Heart left ventricle (tissue), 16 donors: ENCODE data around the gene CSH2. TPM values are rescaled to one million over a fixed set of nuclear protein-coding genes. Genes with fewer than 3 reads are reported as not detected.
"Not testable (repeated sequence)": the region's sequence is repeated elsewhere in the genome, so short reads cannot be mapped to it uniquely, and the experiment has no call there.

Source experiments
- ATAC-seq, 4 donors: fragments of 200-7000 bp; cut with Tn5 transposase; one replicate each; pipeline ENCODE4 v1.9.1; 2020 to 2022; ENCODE audit warnings: moderate library complexity in 4 of 4, mild to moderate bottlenecking in 3 of 4, moderate number of reproducible peaks in 1 of 4
- DNase-seq, 5 donors: peaks; one replicate each; pipeline ENCODE4 v3.0.0-alpha.2; 2020
- H3K27ac ChIP-seq, 12 donors: fragments of 200-600 bp; sonication (generic) in 4 of 12; one replicate each; pipeline versions ENCODE4 v1.5.0 to v1.8.0; 2016 to 2022; ENCODE audit warnings: mild to moderate bottlenecking in 2 of 12
- H3K27me3 ChIP-seq, 9 donors: fragments of 200-600 bp; sonication (generic) in 2 of 9; one replicate each; pipeline versions ENCODE4 v1.5.1 to v1.8.0; 2016 to 2022; ENCODE audit warnings: mild to moderate bottlenecking in 3 of 9
- H3K36me3 ChIP-seq, 9 donors: fragments of 200-600 bp; sonication (generic) in 2 of 9; one replicate each; pipeline versions ENCODE4 v1.5.0 to v1.8.0; 2018 to 2022; ENCODE audit warnings: mild to moderate bottlenecking in 2 of 9
- H3K4me1 ChIP-seq, 12 donors: fragments of 200-600 bp; sonication (generic) in 4 of 12; one replicate each; pipeline versions ENCODE4 v1.5.0 to v1.8.0; 2016 to 2022; ENCODE audit warnings: mild to moderate bottlenecking in 3 of 12
- H3K4me3 ChIP-seq, 12 donors: fragments of 200-600 bp; sonication (generic) in 4 of 12; one replicate each; pipeline versions ENCODE4 v1.5.0 to v1.8.0; 2017 to 2022; ENCODE audit warnings: mild to moderate bottlenecking in 9 of 12, moderate library complexity in 4 of 12
- H3K9me3 ChIP-seq, 12 donors: fragments of 200-600 bp; sonication (generic) in 4 of 12; one replicate each; pipeline versions ENCODE4 v1.5.0 to v1.8.0; 2016 to 2022; ENCODE audit warnings: mild to moderate bottlenecking in 1 of 12
- POLR2A ChIP-seq, 2 donors: fragments of 450-650 bp; IDR thresholded peaks; one replicate each; pipeline ENCODE4 v1.6.1; 2017; ENCODE audit warnings: antibody characterized with exemption in 2 of 2, mild to moderate bottlenecking in 2 of 2, moderate library complexity in 2 of 2
- whole genome bisulfite sequencing, 4 donors: extraction: QIAGEN DNeasy Blood & Tissue Kit in 2 of 4; methylation state at CpG; one replicate each; pipeline versions ENCODE4 v1.1.5 to v1.1.7; 2013 to 2018; 5-methylcytosine and 5-hydroxymethylcytosine counted together
- intact Hi-C, 10 donors: fragments of 100-400 bp; cut with DNase I; formaldehyde crosslinking; loops; one replicate each; pipeline versions ENCODE4 v1.11.1 to v1.14.2; 2022
- polyA plus RNA-seq, 2 donors: library from polyadenylated mRNA; stranded (reverse); fragments of 200-250 nt; gene quantifications; one replicate each; pipeline ENCODE4 v1.2.3, GENCODE V29; 2013
- total RNA-seq, 9 donors: library from RNA; depleted of rRNA in 2 of 9; stranded (reverse); fragments of >200 nt in 2 of 9; fragmentation: NEBNext Ultra II Directional in 3 of 9; extraction: Animal tissue kit (Norgen Biotek cat#: 25700) in 3 of 9; gene quantifications; one replicate each; pipeline versions ENCODE4 v1.1.0 to v1.2.4, GENCODE V29; 2016 to 2023
- TF ChIP-seq, protein P1 (sequence below), 12 donors: fragments of 200-600 bp; sonication (generic) in 4 of 12; IDR thresholded peaks; one replicate each; pipeline versions ENCODE4 v1.5.0 to v1.8.0; 2018 to 2022; ENCODE audit warnings: antibody characterized with exemption in 12 of 12, mild to moderate bottlenecking in 5 of 12
- donor health status: ischemic (EF 13 %, LVEDD 7.1; RV severe dilation, severe dysfunction).
- donor health status: healthy with polysubstance abuse.
- donor health status: DM: no; HTN: yes; CAD: no.
- donor health status: DM: no; HTN: no; CAD: no.
- donor health status: ischemic (EF 25% LVEDD 6.9; RV normal size, moderate dysfunction).
- donor health status: ischemic (EF 25% LVEDD 5.7; RV mildly dilated, moderate dysfunction).
- donor health status: healthy.
- donor health status: DM: yes; HTN: yes; CAD: no.
- donor health status: ischemic (EF 35%, LVEDD 5.7; RV mildly dilated, moderate dysfunction).
- donor health status: nonischemic (EF 11% LVEDD 7.7; RV severe dilation, severe dysfunction).
- donor health status: DM: yes; HTN: yes; CAD: no.
- donor health status: PGD.
- donor health status: ischemic (EF 29% LVEDD 5.4; RV normal size, mild dysfunction).
- donor health status: nonischemic (EF 23%, LVEDD 6.1; RV moderate dilation, normal function).

Gene CSH2
- total and polyA plus RNA-seq, 11 donors = not detected

DNA sequence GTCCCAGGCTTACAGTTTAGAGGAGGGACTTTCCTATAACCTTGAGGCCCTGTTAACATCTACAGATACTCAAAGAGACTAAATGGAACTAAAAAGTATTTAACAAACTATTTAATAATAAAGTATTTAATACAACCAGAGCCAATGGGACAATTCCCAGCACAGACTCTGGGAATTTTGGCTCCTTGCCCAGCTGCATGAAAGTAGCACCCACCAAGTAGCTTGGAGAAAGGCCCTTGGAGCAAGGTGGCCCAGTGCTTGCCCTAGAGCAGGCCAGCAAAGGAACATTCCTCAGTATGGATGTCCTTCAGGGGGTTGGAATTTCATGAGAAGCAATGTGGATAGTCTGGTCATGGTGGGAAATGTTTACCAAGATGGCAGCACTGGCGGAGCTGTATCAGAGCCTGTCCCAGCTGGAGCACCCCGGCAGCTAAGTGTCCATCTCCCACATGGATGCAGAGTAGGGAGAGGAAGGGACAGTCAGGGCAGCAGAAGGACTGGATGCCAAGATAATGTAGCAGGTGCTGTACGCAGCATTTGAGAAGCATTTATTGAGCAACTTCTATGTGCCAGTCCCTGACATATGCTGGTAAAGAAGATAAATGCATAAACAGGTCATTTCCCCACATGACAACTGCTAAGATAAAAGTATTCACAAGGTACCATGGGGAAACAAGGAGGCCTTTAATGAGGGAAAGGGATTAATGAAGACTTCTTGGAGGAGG, 25.8 kb downstream of the CSH2 start:
- Histone ChIP-seq H3K27me3 (no peaks in the 10 kb centered on the region), H3K27ac (peak overlapping the region in 1 of 12 donors; percentile 42), H3K4me3 (no peak overlapping the region), H3K9me3 (no peaks in the 10 kb centered on the region), H3K36me3 (no peaks in the 10 kb centered on the region), H3K4me1 (peaks cover 0 to 24% (median 10%) of the 10 kb centered on the region in 12 donors)
- no peak for TF ChIP-seq POLR2A (IDR thresholded peaks at IDR 0.05)
- TF ChIP-seq, protein P1, sequence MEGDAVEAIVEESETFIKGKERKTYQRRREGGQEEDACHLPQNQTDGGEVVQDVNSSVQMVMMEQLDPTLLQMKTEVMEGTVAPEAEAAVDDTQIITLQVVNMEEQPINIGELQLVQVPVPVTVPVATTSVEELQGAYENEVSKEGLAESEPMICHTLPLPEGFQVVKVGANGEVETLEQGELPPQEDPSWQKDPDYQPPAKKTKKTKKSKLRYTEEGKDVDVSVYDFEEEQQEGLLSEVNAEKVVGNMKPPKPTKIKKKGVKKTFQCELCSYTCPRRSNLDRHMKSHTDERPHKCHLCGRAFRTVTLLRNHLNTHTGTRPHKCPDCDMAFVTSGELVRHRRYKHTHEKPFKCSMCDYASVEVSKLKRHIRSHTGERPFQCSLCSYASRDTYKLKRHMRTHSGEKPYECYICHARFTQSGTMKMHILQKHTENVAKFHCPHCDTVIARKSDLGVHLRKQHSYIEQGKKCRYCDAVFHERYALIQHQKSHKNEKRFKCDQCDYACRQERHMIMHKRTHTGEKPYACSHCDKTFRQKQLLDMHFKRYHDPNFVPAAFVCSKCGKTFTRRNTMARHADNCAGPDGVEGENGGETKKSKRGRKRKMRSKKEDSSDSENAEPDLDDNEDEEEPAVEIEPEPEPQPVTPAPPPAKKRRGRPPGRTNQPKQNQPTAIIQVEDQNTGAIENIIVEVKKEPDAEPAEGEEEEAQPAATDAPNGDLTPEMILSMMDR (IDR thresholded peaks at IDR 0.05) = no peak
- intact Hi-C loops = no loop called here
- WGBS, 4 donors = 64 to 99% (median 80%) methylated on average over 3 of the region's 3 CpGs
- ATAC-seq (no peak), DNase-seq (no peak)

DNA sequence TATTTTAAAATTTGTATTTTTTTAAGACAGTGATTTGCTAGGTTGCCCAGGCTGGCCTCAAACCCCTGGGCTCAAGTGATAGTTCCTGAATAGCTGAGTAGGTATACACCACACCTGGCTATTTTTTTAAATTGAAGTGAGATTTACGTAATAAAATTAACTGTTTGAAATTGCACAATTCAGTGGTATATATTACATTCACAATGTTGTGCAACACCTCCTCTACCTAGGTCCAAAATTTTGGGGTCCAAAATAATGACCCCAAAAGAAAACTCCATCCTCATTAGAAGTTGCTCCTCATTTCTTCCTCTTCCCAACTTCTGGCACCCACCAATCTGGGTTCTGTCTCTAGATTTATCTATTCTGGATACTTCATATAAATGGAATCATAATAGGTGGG, 28.0 kb downstream of the CSH2 start:
- peaks cover 8 to 37% (median 20%) of the 10 kb centered on the region in 12 donors for H3K4me1 ChIP-seq
- TF ChIP-seq POLR2A (IDR thresholded peaks at IDR 0.05) = no peak
- TF ChIP-seq, protein P1 (IDR thresholded peaks at IDR 0.05) = no peak
- no peak overlapping the region for H3K27ac ChIP-seq
- intact Hi-C loops = no loop called here
- H3K4me3 ChIP-seq = no peak overlapping the region
- DNase-seq (no peak), ATAC-seq (no peak)
- no peaks in the 10 kb centered on the region for H3K36me3 ChIP-seq
- no peaks in the 10 kb centered on the region for H3K27me3 ChIP-seq
- 0 to 89% (median 48%) methylated on average over 1 of the region's 1 CpG for WGBS, 4 donors
- no peaks in the 10 kb centered on the region for H3K9me3 ChIP-seq

DNA sequence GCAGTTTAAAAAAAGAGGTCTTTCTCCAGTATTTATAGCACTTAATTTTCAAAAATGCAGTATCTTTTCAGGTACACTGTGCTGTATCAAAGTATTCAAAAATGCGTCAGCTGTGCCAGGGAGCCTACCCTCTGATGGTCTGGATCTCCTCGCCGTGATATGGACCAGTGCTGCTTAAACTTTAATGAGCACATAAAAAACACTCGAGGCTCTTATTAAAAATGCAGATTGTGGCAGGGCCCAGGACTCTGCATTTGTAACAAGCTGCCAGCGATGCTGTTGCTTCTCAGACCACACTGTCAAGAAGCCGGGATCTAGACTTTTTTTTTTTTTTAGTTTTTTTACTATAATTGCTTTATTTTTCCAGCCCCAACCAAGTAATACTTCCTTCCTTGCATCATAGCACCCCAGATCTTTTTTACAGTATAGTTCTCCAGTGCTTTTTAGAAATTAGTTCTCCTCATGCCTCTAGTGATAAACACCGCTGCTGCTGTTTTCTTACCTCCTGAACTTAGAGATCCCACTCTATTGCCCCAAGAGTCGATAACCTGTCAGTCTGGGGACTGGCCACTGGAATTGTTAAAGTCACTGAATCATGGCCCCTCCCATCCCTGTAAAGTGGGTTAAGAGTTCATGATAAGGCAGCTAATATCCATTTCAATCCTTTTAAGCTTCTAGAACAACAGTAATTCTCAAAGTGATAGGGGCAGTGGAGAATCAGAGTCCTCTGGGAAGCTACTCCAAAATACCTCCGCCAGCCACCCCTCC, 29.4 kb downstream of the CSH2 start:
- H3K27ac ChIP-seq = peak overlapping the region; percentile 66 to 98 (median 94)
- H3K36me3 ChIP-seq = no peaks in the 10 kb centered on the region
- H3K4me3 ChIP-seq = peak overlapping the region in 10 of 12 donors; percentile 69 to 99 (median 93)
- intact Hi-C loops = loop anchor here in 2 of 10 donors (2.0 to 5.0 kb wide), 2 partner anchors 71 to 72 kb away; partner anchors contain the start of genes CCDC47 (in 2 of the 2) and DDX42 (in 1 of the 2)
- no peak for ATAC-seq
- H3K9me3 ChIP-seq = no peaks in the 10 kb centered on the region
- no peak for TF ChIP-seq POLR2A (IDR thresholded peaks at IDR 0.05)
- TF ChIP-seq, protein P1 (IDR thresholded peaks at IDR 0.05) = no peak
- H3K4me1 ChIP-seq = peaks cover 16 to 48% (median 34%) of the 10 kb centered on the region in 12 donors
- WGBS, 4 donors = 67 to 80% (median 73%) methylated on average over 9 of the region's 9 CpGs
- H3K27me3 ChIP-seq = no peaks in the 10 kb centered on the region
- no peak for DNase-seq

DNA sequence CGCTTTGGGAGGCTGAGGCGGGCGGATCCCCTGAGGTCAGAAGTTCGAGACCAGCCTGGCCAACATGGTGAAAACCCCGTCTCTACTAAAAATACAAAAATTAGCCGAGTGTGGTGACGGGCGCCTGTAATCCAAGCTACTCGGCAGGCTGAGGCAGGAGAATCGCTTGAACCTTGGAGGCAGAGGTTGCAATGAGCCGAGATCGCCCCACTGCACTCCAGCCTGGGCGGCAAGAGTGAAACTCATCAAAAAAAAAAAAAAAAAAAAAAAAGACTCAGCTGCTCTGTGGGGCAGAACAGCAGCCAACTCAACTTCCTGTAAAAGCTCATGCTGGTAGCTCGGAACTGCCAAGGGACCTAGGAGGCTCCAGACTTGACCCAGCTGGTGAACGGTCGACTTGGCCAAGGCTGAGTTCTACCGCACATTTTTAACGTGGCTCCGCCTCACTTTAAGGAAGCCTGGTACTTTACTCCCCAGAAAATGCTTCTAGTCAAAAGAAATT, 30.0 kb downstream of the CSH2 start:
- intact Hi-C loops = loop anchor here in 2 of 10 donors (2.0 to 5.0 kb wide), 2 partner anchors 71 kb away; partner anchors contain the start of genes CCDC47 (in 2 of the 2) and DDX42 (in 1 of the 2)
- not testable (repeated sequence) for H3K36me3 ChIP-seq, H3K9me3 ChIP-seq, H3K27me3 ChIP-seq
- DNase-seq (peak in 3 of 5 donors; percentile 57 to 83 (median 75)), ATAC-seq (peak in 3 of 4 donors; percentile 0 to 23 (median 9))
- Histone ChIP-seq H3K4me3 (peak overlapping the region; percentile 28 to 99 (median 93)), H3K4me1 (peaks cover 18 to 48% (median 38%) of the 10 kb centered on the region in 12 donors), H3K27ac (peak overlapping the region; percentile 66 to 98 (median 94))
- 6 to 17% (median 9%) methylated on average over 19 of the region's 19 CpGs for WGBS, 4 donors
